Measurements from ENCODE around the gene PRR30.
A peak's percentile ranks its signal among the peaks of the same experiment; 100 is the strongest.
"Not testable (repeated sequence)": the region's sequence is repeated elsewhere in the genome, so short reads cannot be mapped to it uniquely, and the experiment has no call there.

Gene PRR30

DNA sequence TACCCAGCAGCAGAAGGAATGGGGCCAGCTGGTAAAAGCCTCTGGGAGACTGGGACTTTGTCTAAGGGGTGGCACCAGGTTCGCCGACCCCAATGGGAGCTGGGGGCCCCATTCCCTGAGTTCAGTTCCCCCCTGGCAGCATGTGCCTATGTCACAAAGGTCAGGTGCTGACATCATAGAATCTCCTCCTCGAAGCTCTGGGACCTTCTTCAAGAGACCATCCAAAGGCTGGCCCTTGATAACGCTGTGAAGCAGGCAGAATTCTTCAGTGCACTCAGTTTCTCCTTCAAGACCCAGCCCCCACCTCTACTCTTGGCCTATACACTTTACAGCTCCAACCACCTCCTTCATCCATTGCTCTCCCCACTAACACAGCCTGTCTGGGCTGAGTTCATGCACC is at the start of gene PRR30:
TSS of gene PRR30 (minus strand) at position 101 of the 400 bp plus-strand sequence. CDS start 1,081 bp downstream, outside the sequence.
- TF ChIP-seq JUND (IDR thresholded peaks at IDR 0.05; ENCODE audit: low read depth) = no peak
- no peak for DNase-seq (ENCODE audit: low read depth in 1 of 2, low spot score in 1 of 2)
- in situ Hi-C loops (cut with HindIII; ENCODE audit: low pct_unique_long_range_greater_than_20kb, low sequenced_read_pairs) = no loop called here

DNA sequence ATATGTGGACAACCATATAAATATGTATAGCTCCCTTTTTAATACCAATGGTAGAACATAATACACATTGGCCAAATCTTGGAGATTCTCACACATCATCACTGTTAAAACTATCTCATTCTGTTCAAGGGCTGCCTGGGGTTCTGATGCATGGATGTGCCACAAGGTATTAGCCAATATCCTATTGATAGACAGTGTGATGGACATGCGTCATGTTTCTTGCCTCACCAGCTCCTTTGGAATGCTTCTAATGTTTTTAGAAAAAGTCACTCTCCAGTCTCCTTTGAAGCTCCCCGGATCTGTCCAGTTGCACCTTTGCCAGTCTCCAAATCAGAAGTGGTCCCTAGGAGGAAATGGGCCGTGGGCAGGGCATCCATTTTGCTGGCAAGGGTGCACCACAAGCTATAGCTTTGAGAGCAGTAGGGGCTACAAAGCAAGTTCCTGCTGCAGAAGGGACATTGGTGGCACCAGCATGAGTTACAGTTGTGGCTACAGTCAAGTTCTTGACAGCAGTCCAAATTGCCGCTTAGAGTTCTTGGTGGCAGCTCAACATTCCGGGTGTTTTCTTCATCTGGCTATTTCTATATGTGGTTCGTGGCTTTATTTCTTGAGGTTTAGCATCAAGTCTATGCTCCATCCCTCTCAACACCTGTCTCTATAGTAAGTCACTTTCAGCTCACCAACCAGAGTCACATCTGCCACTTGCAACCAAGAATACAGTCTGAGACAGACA is 47.6 kb upstream of the PRR30 start:
- no peak for DNase-seq (ENCODE audit: low read depth in 1 of 2, low spot score in 1 of 2)
- in situ Hi-C loops (cut with HindIII; ENCODE audit: low pct_unique_long_range_greater_than_20kb, low sequenced_read_pairs) = no loop called here
- no peak for TF ChIP-seq JUND (IDR thresholded peaks at IDR 0.05; ENCODE audit: low read depth)

DNA sequence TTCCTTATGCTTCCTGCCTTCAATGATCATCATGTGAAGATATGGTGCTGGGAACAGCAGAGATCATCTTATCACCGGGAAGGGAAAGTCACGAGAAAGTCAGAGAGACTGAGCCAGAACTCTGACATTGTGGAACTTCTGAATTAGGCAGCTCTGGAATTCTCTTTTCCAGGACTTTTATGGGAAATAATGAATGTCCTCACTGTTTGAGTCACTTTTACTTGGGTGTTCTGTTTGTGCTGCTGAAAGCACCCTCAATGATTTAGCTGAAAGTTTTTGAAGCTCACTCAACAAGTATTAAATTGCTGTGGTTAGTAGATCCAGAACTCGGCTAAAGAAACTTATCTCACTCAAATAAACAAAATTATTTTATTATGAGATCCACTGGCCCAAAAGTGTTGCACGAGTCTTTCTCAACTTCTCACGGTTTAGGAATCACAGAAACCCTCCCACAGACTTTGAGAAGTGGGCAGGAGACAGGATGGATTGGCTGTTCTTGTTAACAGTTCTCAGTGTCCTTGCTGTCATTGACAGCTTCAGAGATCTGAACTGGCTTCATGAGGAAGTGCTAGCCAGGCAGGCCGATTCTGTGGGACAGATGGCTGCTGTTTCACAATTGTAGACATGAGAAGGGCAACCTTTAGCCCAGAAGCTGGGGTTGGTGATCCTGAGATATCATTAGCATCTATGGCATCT is 46.3 kb upstream of the PRR30 start:
- DNase-seq (ENCODE audit: low read depth in 1 of 2, low spot score in 1 of 2) = no peak
- in situ Hi-C loops (cut with HindIII; ENCODE audit: low pct_unique_long_range_greater_than_20kb, low sequenced_read_pairs) = no loop called here
- TF ChIP-seq JUND (IDR thresholded peaks at IDR 0.05; ENCODE audit: low read depth) = no peak

DNA sequence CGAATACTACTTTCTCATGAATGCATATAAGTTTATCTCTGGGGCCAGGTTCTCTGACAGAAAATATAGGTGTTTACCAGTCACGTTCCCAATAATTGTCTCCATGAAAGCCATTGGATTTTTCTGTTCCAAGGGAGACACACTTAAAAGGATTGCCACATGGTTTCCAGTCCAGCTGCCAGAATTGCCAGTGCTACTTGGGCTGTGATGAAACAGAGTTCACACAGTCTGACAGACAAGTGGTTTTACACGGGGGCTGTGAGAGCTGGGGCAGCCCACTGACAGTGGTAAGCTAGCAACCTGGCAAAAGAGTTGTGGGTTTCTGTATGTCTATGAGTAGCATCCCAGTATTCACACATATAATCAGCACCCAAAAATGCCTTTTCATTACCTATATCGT is 44.9 kb upstream of the PRR30 start:
- TF ChIP-seq JUND (IDR thresholded peaks at IDR 0.05; ENCODE audit: low read depth) = no peak
- in situ Hi-C loops (cut with HindIII; ENCODE audit: low pct_unique_long_range_greater_than_20kb, low sequenced_read_pairs) = no loop called here
- no peak for DNase-seq (ENCODE audit: low read depth in 1 of 2, low spot score in 1 of 2)

DNA sequence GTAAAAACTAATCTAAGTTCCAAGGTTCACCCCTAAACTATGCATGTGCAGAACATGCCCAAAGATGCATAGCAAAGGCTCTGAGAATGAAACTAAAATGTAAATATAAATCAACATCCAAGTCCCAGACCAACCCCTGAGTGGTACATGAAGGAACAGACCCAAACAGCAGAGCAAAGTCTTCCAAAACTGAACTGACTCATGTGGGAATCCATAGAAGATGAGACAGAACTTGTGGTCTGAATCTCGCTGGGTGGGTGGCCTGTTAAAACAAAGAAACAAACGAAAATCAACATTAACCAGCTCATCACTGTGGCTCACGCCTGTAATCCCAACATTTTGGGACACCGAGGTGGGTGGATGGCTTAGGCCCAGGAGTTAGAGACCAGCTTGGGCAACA is 43.1 kb upstream of the PRR30 start:
- in situ Hi-C loops (cut with HindIII; ENCODE audit: low pct_unique_long_range_greater_than_20kb, low sequenced_read_pairs) = no loop called here
- DNase-seq (ENCODE audit: low read depth in 1 of 2, low spot score in 1 of 2) = no peak
- no peak for TF ChIP-seq JUND (IDR thresholded peaks at IDR 0.05; ENCODE audit: low read depth)

DNA sequence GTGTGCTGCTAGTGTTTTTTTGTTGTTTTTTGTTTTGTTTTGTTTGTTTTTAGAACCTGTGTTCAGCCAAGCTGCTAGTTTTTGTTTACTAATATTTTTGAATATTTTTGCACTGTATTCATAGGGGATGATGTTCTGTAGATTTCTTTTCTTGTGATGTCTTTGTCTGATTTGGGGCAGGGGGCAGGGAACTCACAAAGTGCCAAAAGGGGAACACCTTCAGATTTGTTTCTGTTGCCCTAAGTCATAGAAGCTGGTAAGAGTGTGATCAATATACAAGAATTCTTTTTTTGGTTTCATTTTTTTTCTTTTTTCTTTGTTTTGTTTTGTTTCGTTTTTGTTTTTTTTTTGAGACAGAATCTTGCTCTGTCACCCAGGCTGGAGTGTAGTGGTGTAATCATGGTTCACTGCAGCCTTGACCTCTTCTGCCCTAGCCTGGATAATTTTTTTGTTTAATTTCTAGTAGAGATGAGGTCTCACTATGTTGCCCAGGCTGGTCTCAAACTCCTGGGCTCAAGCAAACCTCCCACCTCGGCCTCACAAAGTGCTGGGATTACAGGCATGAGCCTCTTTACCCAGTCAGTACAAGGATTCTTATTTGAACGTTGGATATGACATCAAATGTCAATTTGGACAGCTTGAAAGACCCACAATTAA is 40.3 kb upstream of the PRR30 start:
- DNase-seq (ENCODE audit: low read depth in 1 of 2, low spot score in 1 of 2) = no peak
- in situ Hi-C loops (cut with HindIII; ENCODE audit: low pct_unique_long_range_greater_than_20kb, low sequenced_read_pairs) = no loop called here
- TF ChIP-seq JUND (IDR thresholded peaks at IDR 0.05; ENCODE audit: low read depth) = no peak

DNA sequence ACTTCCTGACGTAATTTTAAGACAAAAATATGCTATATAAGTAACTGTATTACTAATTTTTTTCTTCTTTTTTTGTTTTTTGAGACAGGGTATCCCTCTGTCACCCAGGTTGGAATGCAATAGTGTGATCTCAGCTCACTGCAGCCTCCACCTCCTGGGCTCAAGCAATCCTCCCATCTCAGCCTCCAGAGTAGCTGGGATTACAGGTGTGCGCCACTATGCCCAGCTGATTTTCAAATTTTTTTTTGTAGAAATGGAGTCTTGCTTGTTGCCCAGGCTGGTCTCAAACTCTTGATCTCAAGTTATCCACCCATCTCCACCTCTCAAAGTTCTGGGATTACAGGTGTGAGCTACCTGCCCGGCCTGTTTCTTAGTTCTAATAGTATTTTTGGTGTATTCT is 39.3 kb upstream of the PRR30 start:
- in situ Hi-C loops (cut with HindIII; ENCODE audit: low pct_unique_long_range_greater_than_20kb, low sequenced_read_pairs) = no loop called here
- DNase-seq (ENCODE audit: low read depth in 1 of 2, low spot score in 1 of 2) = no peak
- TF ChIP-seq JUND (IDR thresholded peaks at IDR 0.05; ENCODE audit: low read depth) = no peak

DNA sequence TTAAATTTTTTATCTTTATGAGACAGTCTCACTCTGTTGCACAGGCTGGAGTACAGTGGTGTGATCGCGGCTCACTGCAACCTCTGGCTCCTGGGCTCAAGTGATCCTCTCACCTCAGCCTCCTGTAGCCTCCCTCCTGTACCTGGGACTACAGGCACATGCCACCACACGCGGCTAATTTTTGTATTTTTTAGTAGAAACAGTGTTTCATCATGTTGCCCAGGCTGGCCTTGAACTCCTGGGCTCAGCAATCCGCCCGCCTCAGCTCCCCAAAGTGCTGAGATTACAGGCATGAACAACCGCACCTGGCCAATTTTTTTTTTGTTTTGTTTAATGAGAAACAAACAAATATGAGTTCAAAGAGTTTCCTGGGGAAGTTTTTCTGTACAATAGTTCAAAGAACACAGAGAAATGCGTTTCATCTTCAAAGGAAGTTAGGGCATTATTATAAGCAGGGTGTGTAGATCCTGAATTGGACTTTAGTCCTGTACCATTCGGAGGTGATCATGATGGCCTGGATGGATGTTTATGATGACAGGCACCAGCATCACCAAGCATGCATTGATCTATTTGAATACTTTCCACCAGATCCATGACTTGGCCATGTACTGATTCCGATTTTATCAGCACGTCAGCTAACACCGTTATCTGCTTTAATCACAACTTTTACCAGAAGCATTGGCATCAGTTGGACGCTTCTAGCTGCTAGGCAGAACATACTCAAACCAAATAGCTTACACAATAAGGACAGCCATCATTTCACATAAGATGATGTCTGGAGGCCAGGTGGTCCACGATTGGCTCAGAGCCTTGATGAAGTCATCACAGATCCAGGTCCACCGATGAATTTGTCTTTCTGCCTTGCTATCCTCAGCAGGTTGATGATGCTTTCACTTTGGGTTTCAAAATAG is 38.5 kb upstream of the PRR30 start:
- DNase-seq (ENCODE audit: low read depth in 1 of 2, low spot score in 1 of 2) = no peak
- TF ChIP-seq JUND (IDR thresholded peaks at IDR 0.05; ENCODE audit: low read depth) = no peak
- in situ Hi-C loops (cut with HindIII; ENCODE audit: low pct_unique_long_range_greater_than_20kb, low sequenced_read_pairs) = no loop called here

DNA sequence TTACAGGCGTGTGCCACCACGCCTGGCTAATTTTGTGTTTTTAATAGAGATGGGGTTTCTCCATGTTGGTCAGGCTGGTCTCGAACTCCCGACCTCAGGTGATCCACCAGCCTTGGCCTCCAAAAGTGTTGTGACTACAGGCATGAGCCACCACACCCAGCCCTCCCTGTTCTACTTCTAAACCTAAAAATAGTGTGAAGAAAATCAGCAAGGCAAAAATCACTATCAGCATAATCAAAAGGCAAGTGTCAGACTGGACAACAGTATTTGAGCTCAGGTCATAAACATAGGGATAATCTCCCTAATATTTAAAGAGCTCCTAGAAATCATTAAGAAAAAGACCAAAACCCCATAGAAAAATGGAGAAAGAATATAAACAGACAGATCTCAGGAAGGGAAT is 36.6 kb upstream of the PRR30 start:
- DNase-seq (ENCODE audit: low read depth in 1 of 2, low spot score in 1 of 2); in situ Hi-C loops (cut with HindIII; ENCODE audit: low pct_unique_long_range_greater_than_20kb, low sequenced_read_pairs): not testable (repeated sequence)

DNA sequence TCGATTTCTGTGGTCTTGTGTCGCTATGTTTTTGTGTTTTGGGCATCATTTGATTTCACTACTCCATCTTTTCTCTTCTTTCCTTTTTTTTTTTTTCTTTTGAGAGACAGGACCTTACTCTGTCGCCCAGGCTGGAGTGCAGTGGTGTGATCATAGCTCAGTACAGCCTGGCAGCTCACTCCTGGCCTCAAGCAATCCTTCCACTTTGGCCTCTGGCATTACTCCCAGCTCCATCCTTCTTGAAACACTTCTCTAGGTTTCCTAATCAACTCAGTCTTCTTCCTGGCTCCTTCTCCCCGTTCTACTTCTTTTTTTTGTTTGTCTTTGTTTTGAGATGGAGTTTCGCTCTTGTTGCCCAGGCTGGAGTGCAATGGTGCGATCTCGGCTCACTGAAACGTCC is 36.1 kb upstream of the PRR30 start:
- in situ Hi-C loops (cut with HindIII; ENCODE audit: low pct_unique_long_range_greater_than_20kb, low sequenced_read_pairs) = no loop called here
- TF ChIP-seq JUND (IDR thresholded peaks at IDR 0.05; ENCODE audit: low read depth) = no peak
- no peak for DNase-seq (ENCODE audit: low read depth in 1 of 2, low spot score in 1 of 2)

DNA sequence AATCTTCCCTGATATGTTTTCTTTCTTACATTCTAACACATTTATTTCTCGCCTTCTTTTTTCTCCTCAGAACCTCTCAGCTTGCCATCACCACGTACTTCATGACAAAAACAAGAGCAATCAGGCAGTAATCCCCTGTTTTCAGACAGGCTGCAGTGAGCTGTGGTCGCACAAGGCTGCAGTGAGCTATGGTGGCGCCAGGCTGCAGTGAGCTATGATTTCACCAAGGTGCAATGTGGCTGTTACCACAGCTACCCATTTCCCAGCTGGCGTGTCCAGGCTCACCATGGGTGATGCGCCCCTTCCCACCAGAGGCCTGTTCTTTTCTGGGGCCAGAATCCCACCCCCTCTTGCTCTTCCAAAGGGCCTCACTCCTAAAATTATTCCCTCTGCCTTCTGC is 35.4 kb upstream of the PRR30 start:
- no peak for DNase-seq (ENCODE audit: low read depth in 1 of 2, low spot score in 1 of 2)
- in situ Hi-C loops (cut with HindIII; ENCODE audit: low pct_unique_long_range_greater_than_20kb, low sequenced_read_pairs) = no loop called here
- no peak for TF ChIP-seq JUND (IDR thresholded peaks at IDR 0.05; ENCODE audit: low read depth)

DNA sequence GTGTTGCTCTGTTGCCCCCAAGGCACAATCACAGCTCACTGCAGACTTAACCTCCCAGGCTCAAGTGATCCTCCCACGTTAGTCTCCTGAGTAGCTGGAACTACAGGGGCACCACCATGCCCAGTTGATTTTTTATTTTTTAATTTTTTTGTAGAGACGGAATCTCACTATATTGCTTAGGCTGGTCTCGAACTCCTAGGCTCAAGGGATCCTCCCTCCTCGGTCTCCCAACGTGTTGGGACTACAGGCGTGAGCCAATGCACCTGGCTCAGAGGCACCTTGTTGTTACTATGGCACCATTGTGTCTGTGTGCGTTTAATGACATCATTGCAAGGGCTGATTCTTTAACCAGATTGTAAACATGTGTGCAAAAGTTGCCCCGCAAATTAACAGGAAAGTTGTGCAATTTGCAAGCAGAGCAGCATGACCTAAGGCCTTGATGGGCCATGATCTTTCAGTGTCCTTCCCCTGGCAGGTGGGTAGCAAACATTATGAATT is 32.2 kb upstream of the PRR30 start:
- in situ Hi-C loops (cut with HindIII; ENCODE audit: low pct_unique_long_range_greater_than_20kb, low sequenced_read_pairs) = no loop called here
- peak in 1 of 2 experiments; percentile 27 for DNase-seq (ENCODE audit: low read depth in 1 of 2, low spot score in 1 of 2)
- TF ChIP-seq JUND (IDR thresholded peaks at IDR 0.05; ENCODE audit: low read depth) = no peak

Data from T47D (cell line).